HG03342 (cell line): ENCODE measurements around the gene MRPS17.
"Not testable (repeated sequence)": the region's sequence is repeated elsewhere in the genome, so short reads cannot be mapped to it uniquely, and the experiment has no call there.

Source experiments
- ATAC-seq: cut with Tn5 transposase; IDR thresholded peaks from one replicate; pipeline ENCODE4 v1.9.1; 2021; ENCODE audit warnings: mild to moderate bottlenecking, moderate library complexity; ENCODE audit not compliant: unreplicated experiment

The MRPS17 gene

GRCh38 chr7:55951637-55952351 is at the start of gene MRPS17:
TSS of gene MRPS17 (plus strand) at chr7:55951877. CDS start at chr7:55953196, 1,319 bp downstream.
- ATAC-seq: peak; percentile 100

- ATAC-seq: peak; percentile 99
Measured at GRCh38 chr7:55903985-55904759, 47.5 kb upstream of the MRPS17 start.

GRCh38 chr7:55912748-55913158 is 38.9 kb upstream of the MRPS17 start:
- no peak for ATAC-seq

- no peak for ATAC-seq
Measured at GRCh38 chr7:55917771-55918170, 33.9 kb upstream of the MRPS17 start.

- no peak for ATAC-seq
Measured at GRCh38 chr7:55928006-55928767, 23.5 kb upstream of the MRPS17 start.

- ATAC-seq: no peak
Measured at GRCh38 chr7:55931421-55932151, 20.1 kb upstream of the MRPS17 start.

GRCh38 chr7:55939514-55940123 is 12.1 kb upstream of the MRPS17 start:
- no peak for ATAC-seq

GRCh38 chr7:55946545-55946944 is 5.1 kb upstream of the MRPS17 start:
- ATAC-seq: no peak

GRCh38 chr7:55952352-55952671 is 635 bp downstream of the MRPS17 start:
- ATAC-seq: not testable (repeated sequence)

GRCh38 chr7:55953707-55954475 is 2.2 kb downstream of the MRPS17 start:
- no peak for ATAC-seq

- ATAC-seq: no peak
Measured at GRCh38 chr7:55957190-55957589, 5.5 kb downstream of the MRPS17 start.

- ATAC-seq: no peak
Measured at GRCh38 chr7:55962014-55962413, 10.3 kb downstream of the MRPS17 start.

GRCh38 chr7:55963584-55964168 is 12.0 kb downstream of the MRPS17 start:
- ATAC-seq: no peak

- peak; percentile 87 for ATAC-seq
Measured at GRCh38 chr7:55964261-55965099, 12.8 kb downstream of the MRPS17 start, which contains the start of gene NIPSNAP2. TSS of gene NIPSNAP2 (plus strand) at chr7:55964585. CDS start at chr7:55964610, 25 bp downstream.

- ATAC-seq: no peak
Measured at GRCh38 chr7:55965100-55965470, 13.4 kb downstream of the MRPS17 start.

- ATAC-seq: no peak
Measured at GRCh38 chr7:55965805-55966421, 14.2 kb downstream of the MRPS17 start.

GRCh38 chr7:55966851-55967250 is 15.2 kb downstream of the MRPS17 start:
- ATAC-seq: no peak

- no peak for ATAC-seq
Measured at GRCh38 chr7:55969391-55969790, 17.7 kb downstream of the MRPS17 start.
